Suprapubic skin (tissue), 3 donors: Measurements from ENCODE around the gene THRB.

ENCODE experiments used
- CTCF ChIP-seq, 2 donors: fragments of 200-600 bp in 1 of 2; fragments of 450-650 bp in 1 of 2; sonication (generic) in 1 of 2; IDR thresholded peaks; one replicate each; pipeline ENCODE4 v1.5.1; 2016 to 2019; ENCODE audit warnings: antibody characterized with exemption in 2 of 2, mild to moderate bottlenecking in 1 of 2, moderate library complexity in 1 of 2
- EP300 ChIP-seq: sonication (generic); formaldehyde crosslinking; IDR thresholded peaks from one replicate; pipeline ENCODE4 v1.6.1; 2017; ENCODE audit warnings: antibody characterized with exemption
- POLR2A ChIP-seq, 2 donors: fragments of 450-650 bp; IDR thresholded peaks; one replicate each; pipeline ENCODE4 v1.6.1; 2017; ENCODE audit warnings: antibody characterized with exemption in 2 of 2, mild to moderate bottlenecking in 2 of 2, moderate library complexity in 2 of 2

GRCh38 chr3:24496529-24497482 lies 2.2 kb upstream of the THRB start:
- TF ChIP-seq CTCF (IDR thresholded peaks at IDR 0.05) (peak in 1 of 2 donors; percentile 33), POLR2A (IDR thresholded peaks at IDR 0.05) (no peak), EP300 (no peak)
